GM13977 (cell line): Measurements from ENCODE around the gene NBPF11.
"Not testable (repeated sequence)": the region's sequence is repeated elsewhere in the genome, so short reads cannot be mapped to it uniquely, and the experiment has no call there.

Experiments used
- DNase-seq: peaks from one replicate; pipeline ENCODE4 v3.0.0; 2012; ENCODE audit warnings: low spot score
- in situ Hi-C: fragments of 300-500 bp; cut with MboI; formaldehyde crosslinking; loops from one replicate; pipeline ENCODE4 v1.12.0; 2022; ENCODE audit warnings: low sequenced_read_pairs, low pct_unique_long_range_greater_than_20kb, mixed read lengths, inconsistent platforms; ENCODE audit not compliant: unreplicated experiment

NBPF11 gene

DNA sequence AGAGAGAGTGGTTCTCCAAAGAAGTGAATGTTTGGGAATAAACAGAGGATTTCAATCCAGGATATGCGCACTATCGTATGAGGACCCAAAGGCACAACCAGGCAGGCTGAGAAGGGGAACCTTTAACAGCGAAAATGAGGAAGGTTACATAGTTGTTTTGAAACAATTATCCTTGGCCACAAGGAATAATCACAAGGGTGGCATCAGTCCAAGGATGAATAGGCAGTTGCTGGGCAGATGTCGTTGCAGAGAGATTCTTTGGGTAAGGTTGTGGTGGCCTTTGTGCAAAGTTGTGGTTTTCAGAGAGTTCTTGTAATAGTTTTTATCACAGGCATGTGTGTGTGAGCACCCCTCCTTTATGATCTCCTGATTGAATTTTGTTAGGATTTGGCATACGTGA is 94.7 kb downstream of the NBPF11 start:
- in situ Hi-C loops, DNase-seq: not testable (repeated sequence)
